ENCODE data around the gene MTCL3.
A peak's percentile ranks its signal among the peaks of the same experiment; 100 is the strongest.

The MTCL3 gene

DNA sequence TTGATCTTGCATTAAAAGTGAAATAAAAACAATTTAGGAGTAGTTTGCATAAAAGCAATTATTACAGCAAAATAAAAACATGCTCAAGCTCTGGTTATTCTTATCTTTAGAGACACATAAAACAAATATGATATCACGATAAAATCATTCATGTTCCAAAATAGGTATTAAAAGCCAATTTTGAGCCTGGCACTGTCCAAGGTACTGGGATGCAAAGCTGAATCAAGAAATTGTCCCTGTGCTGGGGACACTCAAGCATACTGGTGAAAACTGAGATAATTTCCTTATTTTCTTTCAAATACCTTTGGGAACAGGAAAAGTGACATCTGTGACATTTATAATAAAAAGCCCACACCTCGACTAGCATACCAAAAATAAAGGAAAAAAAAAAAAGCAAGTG, 931 bp upstream of the MTCL3 start:
- Mint-ChIP-seq H3K36me3 (ENCODE audit: low read depth, unreplicated experiment) (no peaks in the 10 kb centered on the region), H3K9me3 (ENCODE audit: unreplicated experiment) (no peaks in the 10 kb centered on the region), H3K27me3 (ENCODE audit: unreplicated experiment) (peaks cover 4% of the 10 kb centered on the region), H3K27ac (ENCODE audit: unreplicated experiment) (no peak overlapping the region), H3K4me1 (ENCODE audit: unreplicated experiment) (peaks cover 25% of the 10 kb centered on the region), H3K4me3 (ENCODE audit: unreplicated experiment) (no peak overlapping the region)
- TF ChIP-seq, protein P1, sequence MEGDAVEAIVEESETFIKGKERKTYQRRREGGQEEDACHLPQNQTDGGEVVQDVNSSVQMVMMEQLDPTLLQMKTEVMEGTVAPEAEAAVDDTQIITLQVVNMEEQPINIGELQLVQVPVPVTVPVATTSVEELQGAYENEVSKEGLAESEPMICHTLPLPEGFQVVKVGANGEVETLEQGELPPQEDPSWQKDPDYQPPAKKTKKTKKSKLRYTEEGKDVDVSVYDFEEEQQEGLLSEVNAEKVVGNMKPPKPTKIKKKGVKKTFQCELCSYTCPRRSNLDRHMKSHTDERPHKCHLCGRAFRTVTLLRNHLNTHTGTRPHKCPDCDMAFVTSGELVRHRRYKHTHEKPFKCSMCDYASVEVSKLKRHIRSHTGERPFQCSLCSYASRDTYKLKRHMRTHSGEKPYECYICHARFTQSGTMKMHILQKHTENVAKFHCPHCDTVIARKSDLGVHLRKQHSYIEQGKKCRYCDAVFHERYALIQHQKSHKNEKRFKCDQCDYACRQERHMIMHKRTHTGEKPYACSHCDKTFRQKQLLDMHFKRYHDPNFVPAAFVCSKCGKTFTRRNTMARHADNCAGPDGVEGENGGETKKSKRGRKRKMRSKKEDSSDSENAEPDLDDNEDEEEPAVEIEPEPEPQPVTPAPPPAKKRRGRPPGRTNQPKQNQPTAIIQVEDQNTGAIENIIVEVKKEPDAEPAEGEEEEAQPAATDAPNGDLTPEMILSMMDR (IDR thresholded peaks at IDR 0.05; ENCODE audit: unreplicated experiment) = no peak
- DNase-seq (ENCODE audit: low spot score) = no peak

DNA sequence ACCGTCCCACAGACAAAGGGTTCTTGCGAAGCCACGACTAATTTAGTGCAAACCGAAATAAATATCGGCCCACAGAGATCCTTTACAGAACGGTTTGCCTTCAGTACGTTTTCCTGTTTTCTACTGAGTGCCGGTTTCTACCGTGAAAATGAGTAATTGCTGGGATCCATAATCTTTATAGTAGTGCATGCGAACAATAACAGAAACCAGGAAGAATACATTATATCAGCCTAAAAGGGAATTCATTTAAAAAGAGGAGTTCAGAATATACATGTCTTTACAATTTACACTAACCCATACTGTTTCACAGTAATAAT, 292 bp upstream of the MTCL3 start:
- TF ChIP-seq, protein P1 (IDR thresholded peaks at IDR 0.05; ENCODE audit: unreplicated experiment) = no peak
- Mint-ChIP-seq H3K4me1 (ENCODE audit: unreplicated experiment) (peaks cover 29% of the 10 kb centered on the region), H3K36me3 (ENCODE audit: low read depth, unreplicated experiment) (no peaks in the 10 kb centered on the region), H3K27me3 (ENCODE audit: unreplicated experiment) (peaks cover 4% of the 10 kb centered on the region), H3K27ac (ENCODE audit: unreplicated experiment) (peak overlapping the region; percentile 91), H3K4me3 (ENCODE audit: unreplicated experiment) (peak overlapping the region; percentile 95), H3K9me3 (ENCODE audit: unreplicated experiment) (no peaks in the 10 kb centered on the region)
- DNase-seq (ENCODE audit: low spot score) = no peak

DNA sequence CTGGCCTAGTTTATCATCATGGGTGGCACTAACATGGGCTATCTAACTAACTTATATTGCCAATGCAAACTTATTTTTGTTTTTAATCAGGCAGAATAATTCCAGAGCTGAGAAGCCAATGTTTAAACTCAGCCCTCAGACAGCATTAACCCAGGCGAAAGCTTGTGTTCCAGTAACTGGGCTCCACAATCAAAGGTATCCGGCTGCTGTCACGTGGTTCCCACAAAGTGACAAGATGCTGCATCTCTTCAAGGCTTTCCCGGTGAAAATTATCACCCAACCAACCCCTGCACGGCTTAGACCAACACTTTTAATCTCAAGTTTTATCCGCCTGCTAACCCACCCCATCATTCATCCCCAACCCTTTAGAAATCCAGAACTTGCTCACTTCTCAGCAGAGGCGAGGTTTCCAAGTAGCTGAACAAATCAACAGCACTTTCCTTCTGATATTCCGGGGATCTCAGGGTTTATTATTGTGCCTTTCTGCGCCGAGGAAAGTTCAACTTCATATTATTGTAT, 885 bp downstream of the MTCL3 start:
- Mint-ChIP-seq H3K4me1 (ENCODE audit: unreplicated experiment) (peaks cover 36% of the 10 kb centered on the region), H3K36me3 (ENCODE audit: low read depth, unreplicated experiment) (no peaks in the 10 kb centered on the region), H3K4me3 (ENCODE audit: unreplicated experiment) (peak overlapping the region; percentile 95), H3K9me3 (ENCODE audit: unreplicated experiment) (no peaks in the 10 kb centered on the region), H3K27me3 (ENCODE audit: unreplicated experiment) (peaks cover 4% of the 10 kb centered on the region), H3K27ac (ENCODE audit: unreplicated experiment) (peak overlapping the region; percentile 83)
- TF ChIP-seq, protein P1 (IDR thresholded peaks at IDR 0.05; ENCODE audit: unreplicated experiment) = no peak
- DNase-seq (ENCODE audit: low spot score) = no peak

DNA sequence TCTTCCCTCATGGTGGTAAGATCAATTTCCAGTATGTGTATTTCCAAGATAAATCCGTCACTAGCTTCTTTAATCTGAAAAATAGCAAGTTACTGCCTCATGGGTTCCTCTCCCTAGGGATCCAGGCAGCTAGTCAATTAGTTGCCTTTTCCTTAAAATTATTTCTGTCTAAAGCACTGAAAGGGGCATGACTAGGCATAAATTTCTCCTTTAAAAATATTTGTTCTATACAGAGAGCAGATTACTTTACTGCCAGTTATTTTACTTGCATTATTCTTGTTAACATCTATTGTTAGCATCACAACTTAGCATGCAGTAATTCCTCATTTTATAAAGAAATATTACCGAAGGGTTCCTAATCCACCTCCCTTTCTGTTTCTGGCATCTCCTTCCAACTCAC, 1.4 kb downstream of the MTCL3 start:
- Mint-ChIP-seq H3K4me3 (ENCODE audit: unreplicated experiment) (peak overlapping the region; percentile 95), H3K4me1 (ENCODE audit: unreplicated experiment) (peaks cover 36% of the 10 kb centered on the region), H3K9me3 (ENCODE audit: unreplicated experiment) (no peaks in the 10 kb centered on the region), H3K36me3 (ENCODE audit: low read depth, unreplicated experiment) (no peaks in the 10 kb centered on the region), H3K27me3 (ENCODE audit: unreplicated experiment) (peaks cover 4% of the 10 kb centered on the region), H3K27ac (ENCODE audit: unreplicated experiment) (no peak overlapping the region)
- no peak for DNase-seq (ENCODE audit: low spot score)
- TF ChIP-seq, protein P1 (IDR thresholded peaks at IDR 0.05; ENCODE audit: unreplicated experiment) = no peak

DNA sequence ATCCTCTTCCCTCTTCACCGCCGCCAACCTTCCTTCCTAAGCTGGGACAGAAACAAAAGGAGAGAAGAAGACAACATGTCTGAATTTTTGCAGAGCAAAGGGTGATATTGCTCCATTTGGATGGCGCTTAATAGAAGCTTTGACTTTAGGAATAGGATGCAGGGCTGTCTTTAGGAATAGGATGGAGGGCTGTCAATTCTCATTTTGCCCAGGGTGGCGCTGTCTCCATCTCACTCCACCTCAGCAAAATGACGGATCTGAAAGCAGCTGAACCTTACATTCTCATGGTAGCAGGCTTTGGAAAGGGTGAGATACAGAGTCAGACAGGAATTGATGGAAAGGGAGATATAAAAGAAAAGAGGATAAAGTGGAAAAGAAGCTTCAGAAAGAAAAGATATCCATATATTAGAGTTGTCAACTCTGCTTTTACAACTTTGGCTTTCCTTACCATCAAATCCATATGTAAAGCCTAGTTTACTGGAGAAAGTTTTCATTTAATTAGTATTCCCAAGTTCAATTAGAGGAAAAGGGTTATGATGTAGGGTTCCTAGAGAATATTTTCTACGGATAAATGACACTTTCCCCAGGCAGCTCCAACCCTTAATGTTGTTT, 2.4 kb downstream of the MTCL3 start:
- Mint-ChIP-seq H3K27ac (ENCODE audit: unreplicated experiment) (peak overlapping the region; percentile 67), H3K4me3 (ENCODE audit: unreplicated experiment) (peak overlapping the region; percentile 84), H3K27me3 (ENCODE audit: unreplicated experiment) (peaks cover 4% of the 10 kb centered on the region), H3K9me3 (ENCODE audit: unreplicated experiment) (no peaks in the 10 kb centered on the region), H3K4me1 (ENCODE audit: unreplicated experiment) (peaks cover 36% of the 10 kb centered on the region), H3K36me3 (ENCODE audit: low read depth, unreplicated experiment) (no peaks in the 10 kb centered on the region)
- TF ChIP-seq, protein P1 (IDR thresholded peaks at IDR 0.05; ENCODE audit: unreplicated experiment) = peak; percentile 77
- DNase-seq (ENCODE audit: low spot score) = peak; percentile 63
